ENCODE data around the gene DPP4. TPM values are rescaled to one million over a fixed set of nuclear protein-coding genes. Genes with fewer than 3 reads are reported as not detected.
A peak's percentile ranks its signal among the peaks of the same experiment; 100 is the strongest.

The DPP4 gene
- total and polyA plus RNA-seq, 11 donors = 3.4 to 16.1 (median 7.4) TPM

DNA sequence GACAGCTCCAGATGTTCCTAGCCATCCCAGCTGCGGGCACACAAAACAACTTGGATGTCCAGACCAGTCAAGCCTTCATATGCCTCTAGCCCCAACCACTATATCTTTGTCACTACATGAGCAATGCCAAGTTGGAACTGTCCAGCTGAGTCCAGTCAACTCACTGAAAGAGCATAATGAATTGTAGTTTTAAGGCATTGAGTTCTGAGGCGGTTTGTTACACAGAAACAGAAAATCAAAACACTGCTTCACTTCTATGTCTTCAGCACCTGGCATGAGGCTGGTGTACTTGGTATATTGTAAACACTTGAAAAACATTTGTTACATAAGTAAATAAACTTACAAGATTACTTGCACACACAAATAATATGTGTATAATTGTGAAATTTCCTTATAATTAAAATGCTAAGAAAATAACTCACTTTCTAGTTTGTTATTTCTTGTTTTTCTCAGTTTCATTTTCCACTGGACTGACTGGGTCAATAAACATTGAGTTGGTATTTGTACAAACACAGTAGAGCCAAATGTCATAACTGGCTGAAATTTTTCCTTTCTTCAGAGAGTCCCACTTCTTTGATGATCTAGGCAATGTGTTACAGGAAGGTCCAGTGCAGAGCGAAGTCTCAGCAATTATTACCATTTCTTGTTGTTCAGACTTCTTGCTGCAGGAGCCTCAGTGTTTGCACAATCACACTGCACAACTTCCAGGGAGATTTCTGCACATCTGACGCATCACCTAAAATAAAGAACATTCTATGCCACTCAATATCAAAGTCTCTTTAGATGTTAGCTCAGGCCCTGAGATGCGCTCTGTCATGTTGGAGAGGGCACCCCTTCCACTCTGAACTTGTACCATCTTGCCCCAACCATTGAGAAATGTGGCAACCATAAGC is 38.2 kb upstream of the DPP4 start:
- no peaks in the 10 kb centered on the region for H3K27me3 ChIP-seq
- WGBS, 4 donors = 92 to 95% (median 95%) methylated on average over 5 of the region's 5 CpGs
- TF ChIP-seq, protein P1, sequence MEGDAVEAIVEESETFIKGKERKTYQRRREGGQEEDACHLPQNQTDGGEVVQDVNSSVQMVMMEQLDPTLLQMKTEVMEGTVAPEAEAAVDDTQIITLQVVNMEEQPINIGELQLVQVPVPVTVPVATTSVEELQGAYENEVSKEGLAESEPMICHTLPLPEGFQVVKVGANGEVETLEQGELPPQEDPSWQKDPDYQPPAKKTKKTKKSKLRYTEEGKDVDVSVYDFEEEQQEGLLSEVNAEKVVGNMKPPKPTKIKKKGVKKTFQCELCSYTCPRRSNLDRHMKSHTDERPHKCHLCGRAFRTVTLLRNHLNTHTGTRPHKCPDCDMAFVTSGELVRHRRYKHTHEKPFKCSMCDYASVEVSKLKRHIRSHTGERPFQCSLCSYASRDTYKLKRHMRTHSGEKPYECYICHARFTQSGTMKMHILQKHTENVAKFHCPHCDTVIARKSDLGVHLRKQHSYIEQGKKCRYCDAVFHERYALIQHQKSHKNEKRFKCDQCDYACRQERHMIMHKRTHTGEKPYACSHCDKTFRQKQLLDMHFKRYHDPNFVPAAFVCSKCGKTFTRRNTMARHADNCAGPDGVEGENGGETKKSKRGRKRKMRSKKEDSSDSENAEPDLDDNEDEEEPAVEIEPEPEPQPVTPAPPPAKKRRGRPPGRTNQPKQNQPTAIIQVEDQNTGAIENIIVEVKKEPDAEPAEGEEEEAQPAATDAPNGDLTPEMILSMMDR (IDR thresholded peaks at IDR 0.05) = no peak
- no peak for TF ChIP-seq POLR2A (IDR thresholded peaks at IDR 0.05)
- DNase-seq (no peak), ATAC-seq (no peak)
- no peak overlapping the region for H3K4me3 ChIP-seq
- peaks cover 0 to 7% (median 0%) of the 10 kb centered on the region in 12 donors for H3K9me3 ChIP-seq
- intact Hi-C loops (cut with DNase I) = loop anchor here in 3 of 10 donors (5.0 to 10.0 kb wide), 2 partner anchors 40 to 47 kb away; partner anchors contain the start of gene DPP4 (in 2 of the 3)
- H3K27ac ChIP-seq = peak overlapping the region in 1 of 12 donors; percentile 47
- H3K4me1 ChIP-seq = peaks cover 0 to 26% (median 14%) of the 10 kb centered on the region in 12 donors
- H3K36me3 ChIP-seq = no peaks in the 10 kb centered on the region

- Histone ChIP-seq H3K27ac (peak overlapping the region in 2 of 12 donors; percentile 12 to 40), H3K4me1 (peaks cover 0 to 13% (median 9%) of the 10 kb centered on the region in 12 donors), H3K36me3 (no peaks in the 10 kb centered on the region), H3K9me3 (no peaks in the 10 kb centered on the region), H3K4me3 (no peak overlapping the region), H3K27me3 (no peaks in the 10 kb centered on the region)
- 90 to 94% (median 92%) methylated on average over 4 of the region's 4 CpGs for WGBS, 4 donors
- intact Hi-C loops (cut with DNase I) = no loop called here
- ATAC-seq (peak in 2 of 4 donors; percentile 32 to 35), DNase-seq (no peak)
- TF ChIP-seq, protein P1 (IDR thresholded peaks at IDR 0.05) = no peak
- TF ChIP-seq POLR2A (IDR thresholded peaks at IDR 0.05) = no peak
These were observed 33.4 kb upstream of the DPP4 start for GRCh38 chr2:162107361-162107901.

- intact Hi-C loops (cut with DNase I) = no loop called here
- ATAC-seq (peak in 3 of 4 donors; percentile 48 to 67 (median 54)), DNase-seq (no peak)
- 31 to 49% (median 41%) methylated on average over 1 of the region's 1 CpG for WGBS, 4 donors
- Histone ChIP-seq H3K4me3 (no peak overlapping the region), H3K36me3 (no peaks in the 10 kb centered on the region), H3K4me1 (peaks cover 0 to 13% (median 9%) of the 10 kb centered on the region in 12 donors), H3K9me3 (no peaks in the 10 kb centered on the region), H3K27me3 (no peaks in the 10 kb centered on the region), H3K27ac (peak overlapping the region in 7 of 12 donors; percentile 9 to 67 (median 33))
- no peak for TF ChIP-seq POLR2A (IDR thresholded peaks at IDR 0.05)
- TF ChIP-seq, protein P1 (IDR thresholded peaks at IDR 0.05) = no peak
These were observed 32.7 kb upstream of the DPP4 start for GRCh38 chr2:162106746-162107145.

- H3K36me3 ChIP-seq = no peaks in the 10 kb centered on the region
- no peaks in the 10 kb centered on the region for H3K27me3 ChIP-seq
- DNase-seq = no peak
- peak; percentile 22 to 78 (median 53) for ATAC-seq
- no peak for TF ChIP-seq POLR2A (IDR thresholded peaks at IDR 0.05)
- TF ChIP-seq, protein P1 (IDR thresholded peaks at IDR 0.05) = no peak
- WGBS, 4 donors = 65 to 82% (median 71%) methylated on average over 3 of the region's 3 CpGs
- H3K27ac ChIP-seq = peak overlapping the region in 6 of 12 donors; percentile 9 to 67 (median 30)
- H3K9me3 ChIP-seq = no peaks in the 10 kb centered on the region
- peaks cover 0 to 13% (median 9%) of the 10 kb centered on the region in 12 donors for H3K4me1 ChIP-seq
- intact Hi-C loops (cut with DNase I) = no loop called here
- H3K4me3 ChIP-seq = no peak overlapping the region
These were observed 32.1 kb upstream of the DPP4 start for GRCh38 chr2:162106146-162106551.
